ENCODE data around the gene SFXN4.

- TF ChIP-seq CTCF (IDR thresholded peaks at IDR 0.05) (peak; percentile 46 to 85 (median 76)), POLR2A (IDR thresholded peaks at IDR 0.05) (no peak)
These were observed 33.9 kb upstream of the SFXN4 start for GRCh38 chr10:119199231-119199992.

Data from adrenal gland (tissue), 5 donors.